GM10248 (cell line): ENCODE measurements around the gene ELF2.

Experiments used
- CTCF ChIA-PET: fragments of 300-600 bp; sonication (Branson Sonifier 250); formaldehyde crosslinking; extraction: SDS; loops from one replicate; lab custom pipeline; 2021; ENCODE audit warnings: antibody characterized with exemption; lab: Yijun Ruan, JAX
- POLR2A ChIA-PET: fragments of 350-650 bp; sonication (Branson Sonifier 250); formaldehyde crosslinking; extraction: SDS; loops from one replicate; lab custom pipeline; 2020; ENCODE audit warnings: antibody characterized with exemption; lab: Yijun Ruan, JAX
- DNase-seq: peaks from one replicate; pipeline ENCODE4 v3.0.0; 2012; ENCODE audit errors: extremely low spot score
- TF ChIP-seq, protein P1 (sequence below): IDR thresholded peaks from 2 replicates; pipeline ENCODE4 v1.5.1; 2012; ENCODE audit warnings: mild to moderate bottlenecking, low read depth; ENCODE audit errors: extremely low read depth, missing control alignments, control extremely low read depth

Gene ELF2

DNA sequence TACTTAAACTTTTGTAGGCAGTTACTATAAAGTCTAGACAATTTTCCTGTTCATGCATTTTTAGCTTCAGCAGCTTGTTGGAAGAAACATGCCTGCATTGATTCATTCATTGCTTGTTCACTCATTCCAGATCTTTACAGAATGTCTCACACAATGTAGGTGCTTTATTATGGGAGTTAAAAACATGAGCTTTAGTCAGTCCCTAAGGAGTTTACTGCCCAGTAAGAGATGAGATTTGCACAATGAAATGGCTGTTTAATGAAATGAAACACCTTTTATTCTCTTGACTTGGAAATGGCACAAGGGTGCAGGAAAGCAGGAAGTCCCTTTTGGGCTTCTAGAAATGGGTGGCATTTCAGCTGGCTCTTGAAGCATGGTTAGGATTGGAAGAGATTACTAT, 158.5 kb downstream of the ELF2 start:
- CTCF ChIA-PET, result interaction anchor here (1.1 to 9.3 kb wide), 2 partner anchors 11 to 51 kb away, joined by 3 to 143 read pairs; no protein-coding TSS in a partner anchor
- no peak for DNase-seq
- POLR2A ChIA-PET, result interaction anchor here (0.8 to 1.1 kb wide), 2 partner anchors 9 to 267 kb away, joined by 3 read pairs; no protein-coding TSS in a partner anchor
- TF ChIP-seq, protein P1, sequence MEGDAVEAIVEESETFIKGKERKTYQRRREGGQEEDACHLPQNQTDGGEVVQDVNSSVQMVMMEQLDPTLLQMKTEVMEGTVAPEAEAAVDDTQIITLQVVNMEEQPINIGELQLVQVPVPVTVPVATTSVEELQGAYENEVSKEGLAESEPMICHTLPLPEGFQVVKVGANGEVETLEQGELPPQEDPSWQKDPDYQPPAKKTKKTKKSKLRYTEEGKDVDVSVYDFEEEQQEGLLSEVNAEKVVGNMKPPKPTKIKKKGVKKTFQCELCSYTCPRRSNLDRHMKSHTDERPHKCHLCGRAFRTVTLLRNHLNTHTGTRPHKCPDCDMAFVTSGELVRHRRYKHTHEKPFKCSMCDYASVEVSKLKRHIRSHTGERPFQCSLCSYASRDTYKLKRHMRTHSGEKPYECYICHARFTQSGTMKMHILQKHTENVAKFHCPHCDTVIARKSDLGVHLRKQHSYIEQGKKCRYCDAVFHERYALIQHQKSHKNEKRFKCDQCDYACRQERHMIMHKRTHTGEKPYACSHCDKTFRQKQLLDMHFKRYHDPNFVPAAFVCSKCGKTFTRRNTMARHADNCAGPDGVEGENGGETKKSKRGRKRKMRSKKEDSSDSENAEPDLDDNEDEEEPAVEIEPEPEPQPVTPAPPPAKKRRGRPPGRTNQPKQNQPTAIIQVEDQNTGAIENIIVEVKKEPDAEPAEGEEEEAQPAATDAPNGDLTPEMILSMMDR, result no peak

DNA sequence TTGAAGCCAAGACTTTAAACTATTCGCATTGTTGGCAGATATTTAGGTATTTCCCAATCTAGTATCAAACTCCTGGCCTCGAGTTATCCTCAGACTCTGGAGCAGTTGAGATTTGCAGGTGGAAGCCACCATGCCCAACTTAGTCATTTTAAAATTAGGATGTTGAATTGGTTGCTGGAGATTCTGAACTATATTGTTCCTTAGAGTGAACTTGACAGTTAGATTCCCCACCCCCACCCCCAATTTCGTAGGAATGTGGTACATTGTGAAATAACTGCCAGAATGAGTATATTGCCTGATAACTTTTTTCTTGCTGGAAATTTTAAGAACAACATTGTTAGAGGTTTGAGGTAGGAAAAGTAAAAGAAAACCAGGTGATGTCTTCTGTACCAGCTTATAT, 159.2 kb downstream of the ELF2 start:
- ChIA-PET POLR2A (interaction anchor here (0.8 to 1.1 kb wide), 3 partner anchors 10 to 267 kb away, joined by 3 to 6 read pairs (median 3); no protein-coding TSS in a partner anchor), CTCF (interaction anchor here (9.3 kb wide), 1 partner anchor 12 kb away, joined by 143 read pairs; no protein-coding TSS in a partner anchor)
- DNase-seq, result no peak
- TF ChIP-seq, protein P1, result no peak

DNA sequence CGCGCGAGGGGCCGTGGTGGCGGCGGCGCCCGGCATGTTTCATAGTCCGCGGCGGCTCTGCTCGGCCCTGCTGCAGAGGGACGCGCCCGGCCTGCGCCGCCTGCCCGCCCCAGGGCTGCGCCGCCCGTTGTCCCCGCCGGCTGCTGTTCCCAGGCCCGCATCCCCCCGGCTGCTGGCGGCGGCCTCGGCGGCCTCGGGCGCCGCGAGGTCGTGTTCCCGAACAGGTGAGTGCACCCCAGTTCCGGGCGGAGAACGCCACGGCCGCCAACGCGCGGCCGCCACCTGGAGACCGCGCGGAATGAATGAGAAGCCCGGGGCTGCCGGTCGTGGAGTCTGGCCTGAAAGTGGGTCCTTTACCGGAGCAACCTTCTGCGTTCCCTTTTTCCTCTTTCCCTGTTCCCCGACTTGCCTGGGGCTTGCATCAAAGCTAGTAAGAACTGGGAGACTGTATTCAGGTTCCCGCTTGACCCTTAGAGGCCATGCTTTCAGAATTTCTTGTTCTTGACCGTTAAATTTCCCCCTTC, 161.0 kb downstream of the ELF2 start:
- TF ChIP-seq, protein P1, result no peak
- POLR2A ChIA-PET, result no interaction called here
- DNase-seq, result peak; percentile 58
- CTCF ChIA-PET, result interaction anchor here (2.1 to 9.3 kb wide), 2 partner anchors 14 to 145 kb away, joined by 7 to 143 read pairs; no protein-coding TSS in a partner anchor

DNA sequence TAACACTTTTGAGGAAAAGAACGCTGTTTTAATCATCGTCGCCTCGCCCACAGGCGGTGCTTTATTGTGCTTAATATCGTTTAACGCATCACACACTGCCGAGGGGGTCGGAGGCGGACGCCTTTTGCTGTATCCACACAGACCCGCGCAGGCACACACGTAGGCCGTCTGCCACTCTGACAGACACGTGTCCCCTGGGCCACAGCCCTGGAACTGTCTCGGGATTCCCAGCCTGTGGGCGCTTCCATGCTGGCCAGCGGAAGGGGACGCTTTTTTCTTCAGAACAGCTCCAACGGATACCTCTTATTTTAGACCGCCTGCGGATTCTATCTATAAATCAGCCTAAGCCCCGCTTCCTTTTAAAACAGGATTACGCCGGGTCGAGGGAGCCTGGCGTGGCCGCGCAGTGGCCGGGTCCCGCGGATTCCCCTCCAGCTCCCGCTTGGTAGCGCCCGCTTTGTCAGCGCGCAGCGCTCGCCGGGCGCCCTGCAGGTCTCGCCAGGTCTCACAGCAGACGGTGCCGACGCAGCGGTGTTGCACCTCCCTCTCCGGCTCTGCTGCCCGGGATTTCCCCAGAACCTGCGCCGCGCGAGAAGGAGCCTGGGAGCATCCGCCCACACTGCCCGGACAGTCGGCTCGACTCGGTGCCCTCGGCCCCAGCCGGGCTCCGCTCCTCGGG, 161.6 kb downstream of the ELF2 start, which contains the start of gene NOCT:
NOCT (plus strand) TSS at position 513 of the 679 bp plus-strand sequence. CDS start 201 bp downstream, outside the sequence.
- TF ChIP-seq, protein P1, result peak; percentile 6
- DNase-seq, result peak; percentile 96
- ChIA-PET CTCF (interaction anchor here (1.7 to 9.3 kb wide), 4 partner anchors 14 to 144 kb away, joined by 3 to 143 read pairs (median 6); no protein-coding TSS in a partner anchor), POLR2A (interaction anchor here (0.5 to 0.7 kb wide), 3 partner anchors 13 to 193 kb away, joined by 3 to 7 read pairs (median 4); no protein-coding TSS in a partner anchor)

DNA sequence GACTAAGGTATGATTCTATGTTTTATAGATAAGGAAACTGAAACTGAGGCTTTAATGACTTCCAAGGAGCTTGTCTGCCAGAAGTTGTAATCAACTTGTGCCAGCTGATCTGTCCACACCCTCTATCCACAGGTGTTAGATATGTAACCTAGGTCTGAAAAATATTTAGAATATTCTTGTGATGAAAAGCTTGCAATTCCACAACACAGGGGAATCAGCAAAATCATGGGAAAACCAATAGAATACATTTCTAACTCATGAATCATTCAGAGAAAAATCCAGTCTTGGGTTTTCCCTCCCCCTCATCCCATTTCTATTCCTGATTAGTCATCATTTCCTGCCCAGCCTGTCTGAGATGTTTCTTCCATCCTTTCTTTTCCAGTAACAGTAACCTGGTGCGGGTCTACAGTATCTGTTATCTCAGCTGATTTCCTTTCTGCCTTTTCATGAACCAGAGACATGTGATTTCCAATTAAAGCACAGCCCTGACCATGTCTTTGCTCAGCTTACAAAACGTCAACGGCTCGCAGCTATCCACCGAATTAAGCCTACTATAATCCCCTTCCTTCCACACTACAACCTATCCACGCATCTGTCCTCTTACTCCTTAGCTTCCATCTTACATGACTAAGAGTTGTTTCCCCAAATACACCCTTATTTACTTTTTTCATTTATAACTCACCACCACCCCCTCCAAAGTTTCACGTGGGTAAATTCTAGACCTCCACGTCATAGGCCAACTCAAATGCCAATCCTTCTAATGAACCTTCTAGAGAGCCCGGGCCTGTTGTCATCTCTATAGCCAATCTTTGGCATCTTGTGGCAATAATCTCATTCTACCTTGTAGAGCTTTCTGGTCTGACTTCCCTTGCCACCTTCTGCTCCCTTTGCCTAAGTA, 162.4 kb downstream of the ELF2 start:
- CTCF ChIA-PET, result interaction anchor here (1.7 to 9.3 kb wide), 4 partner anchors 15 to 144 kb away, joined by 3 to 143 read pairs (median 6); no protein-coding TSS in a partner anchor
- POLR2A ChIA-PET, result interaction anchor here (0.5 to 0.7 kb wide), 3 partner anchors 13 to 194 kb away, joined by 3 to 7 read pairs (median 4); no protein-coding TSS in a partner anchor
- TF ChIP-seq, protein P1, result no peak
- DNase-seq, result peak; percentile 30
